ENCODE data around the gene SYK. TPM values are rescaled to one million over a fixed set of nuclear protein-coding genes. Genes with fewer than 3 reads are reported as not detected.

SYK gene
- total and polyA plus RNA-seq, 2 experiments from 2014 or later, result 4.9 to 5.1 TPM

GRCh38 chr9:90870621-90871326, 69.2 kb downstream of the SYK start:
- no peaks in the 10 kb centered on the region for H3K4me1 ChIP-seq (ENCODE audit: insufficient read depth)
- WGBS (ENCODE audit: low lambda C conversion rate, missing lambda C conversion rate), result 11% methylated on average over 4 of the region's 4 CpGs
- DNase-seq (ENCODE audit: low spot score), result peak; percentile 56

GRCh38 chr9:90871327-90871935, 69.8 kb downstream of the SYK start:
- H4K20me1 ChIP-seq (ENCODE audit: insufficient read depth, poor library complexity, severe bottlenecking), result no peaks in the 10 kb centered on the region
- no peaks in the 10 kb centered on the region for H3K4me1 ChIP-seq (ENCODE audit: insufficient read depth)
- H3K36me3 ChIP-seq (replicated peaks; ENCODE audit: insufficient read depth, low read depth), result no peaks in the 10 kb centered on the region
- no peak overlapping the region for H3K4me3 ChIP-seq
- H3K79me2 ChIP-seq, result no peaks in the 10 kb centered on the region
- no peak for DNase-seq (ENCODE audit: low spot score)
- 42% methylated on average over 3 of the region's 3 CpGs for WGBS (ENCODE audit: low lambda C conversion rate, missing lambda C conversion rate)
- no peaks in the 10 kb centered on the region for H3K9me3 ChIP-seq (ENCODE audit: low read depth)
- H3K27me3 ChIP-seq, result no peaks in the 10 kb centered on the region
- H2AFZ ChIP-seq, result no peak overlapping the region
- TF ChIP-seq EZH2 (IDR thresholded peaks at IDR 0.05; ENCODE audit: borderline replicate concordance) (no peak), EZH2phosphoT487 (IDR thresholded peaks at IDR 0.05; ENCODE audit: low read depth, severe bottlenecking, unreplicated experiment) (no peak), CTCF (IDR thresholded peaks at IDR 0.05; ENCODE audit: poor library complexity) (no peak)
- no peak overlapping the region for H3K27ac ChIP-seq
- no peaks in the 10 kb centered on the region for H3K9me2 ChIP-seq (replicated peaks; ENCODE audit: insufficient read depth)
- no peak overlapping the region for H3K4me2 ChIP-seq

More at GRCh38 chr9:90870621-90871326, 69.2 kb downstream of the SYK start:
- no peak overlapping the region for H3K27ac ChIP-seq
- no peak for TF ChIP-seq EZH2phosphoT487 (IDR thresholded peaks at IDR 0.05; ENCODE audit: low read depth, severe bottlenecking, unreplicated experiment)
- peak; percentile 84 for TF ChIP-seq CTCF (IDR thresholded peaks at IDR 0.05; ENCODE audit: poor library complexity)
- no peak for TF ChIP-seq EZH2 (IDR thresholded peaks at IDR 0.05; ENCODE audit: borderline replicate concordance)
- H3K9me2 ChIP-seq (replicated peaks; ENCODE audit: insufficient read depth), result no peaks in the 10 kb centered on the region
- H3K4me3 ChIP-seq, result no peak overlapping the region
- no peaks in the 10 kb centered on the region for H3K79me2 ChIP-seq
- no peak overlapping the region for H2AFZ ChIP-seq
- no peak overlapping the region for H3K4me2 ChIP-seq
- H4K20me1 ChIP-seq (ENCODE audit: insufficient read depth, poor library complexity, severe bottlenecking), result no peaks in the 10 kb centered on the region
- no peaks in the 10 kb centered on the region for H3K9me3 ChIP-seq (ENCODE audit: low read depth)
- no peaks in the 10 kb centered on the region for H3K27me3 ChIP-seq
- H3K36me3 ChIP-seq (replicated peaks; ENCODE audit: insufficient read depth, low read depth), result no peaks in the 10 kb centered on the region

GRCh38 chr9:90872835-90873294, 71.2 kb downstream of the SYK start:
- TF ChIP-seq EZH2phosphoT487 (IDR thresholded peaks at IDR 0.05; ENCODE audit: low read depth, severe bottlenecking, unreplicated experiment) (no peak), EZH2 (IDR thresholded peaks at IDR 0.05; ENCODE audit: borderline replicate concordance) (no peak), CTCF (IDR thresholded peaks at IDR 0.05; ENCODE audit: poor library complexity) (no peak)
- H3K79me2 ChIP-seq, result no peaks in the 10 kb centered on the region
- H3K9me3 ChIP-seq (ENCODE audit: low read depth), result no peaks in the 10 kb centered on the region
- H4K20me1 ChIP-seq (ENCODE audit: insufficient read depth, poor library complexity, severe bottlenecking), result no peaks in the 10 kb centered on the region
- H3K4me1 ChIP-seq (ENCODE audit: insufficient read depth), result no peaks in the 10 kb centered on the region
- H3K4me2 ChIP-seq, result no peak overlapping the region
- H3K9me2 ChIP-seq (replicated peaks; ENCODE audit: insufficient read depth), result no peaks in the 10 kb centered on the region
- H3K36me3 ChIP-seq (replicated peaks; ENCODE audit: insufficient read depth, low read depth), result no peaks in the 10 kb centered on the region
- H3K27ac ChIP-seq, result no peak overlapping the region
- no peak for DNase-seq (ENCODE audit: low spot score)
- no peak overlapping the region for H3K4me3 ChIP-seq
- no peaks in the 10 kb centered on the region for H3K27me3 ChIP-seq
- WGBS (ENCODE audit: low lambda C conversion rate, missing lambda C conversion rate), result 81% methylated on average over 8 of the region's 8 CpGs
- H2AFZ ChIP-seq, result no peak overlapping the region
